Endothelial cell of umbilical vein (primary cell): ENCODE measurements around the gene FBXL4. TPM values are rescaled to one million over a fixed set of nuclear protein-coding genes. Genes with fewer than 3 reads are reported as not detected.

ENCODE experiments used
- BruUV-seq: library from RNA; stranded (reverse); fragments of 400-500 nt; replicated peaks from 2 replicates; lab custom pipeline; 2021; lab: Mats Ljungman, UMichigan
- CTCF ChIA-PET: fragments of 300-600, 350-600 bp; sonication (Branson Sonifier 250); formaldehyde crosslinking; loops from one replicate; lab custom pipeline; 2021; ENCODE audit warnings: antibody characterized with exemption, inconsistent platforms; lab: Charles Lee
- POLR2A ChIA-PET: fragments of 300-600, 350-600 bp; sonication (Branson Sonifier 250); formaldehyde crosslinking; loops from one replicate; lab custom pipeline; 2021; ENCODE audit warnings: antibody characterized with exemption, inconsistent platforms; lab: Charles Lee
- DNase-seq: peaks from one replicate; pipeline ENCODE4 v3.0.0-alpha.2; 2011; ENCODE audit warnings: low read depth, low spot score
- FAIRE-seq: peaks from 2 replicates; lab custom pipeline; 2011; peaks lifted over from hg19 to GRCh38; lab: Jason Lieb, UNC
- H2AFZ ChIP-seq: 2 replicates; pipeline ENCODE4 v1.6.0; 2012; ENCODE audit warnings: low read depth, low read length, control low read depth, inconsistent platforms
- H3K27ac ChIP-seq: 2 replicates; pipeline ENCODE4 v1.5.1; 2011; ENCODE audit warnings: low read depth, mild to moderate bottlenecking, control low read depth, low read length, moderate library complexity; ENCODE audit not compliant: insufficient read depth
- H3K27me3 ChIP-seq, 2 experiments: 2 replicates each; pipeline versions ENCODE4 v1.6.0 to v1.6.1; 2011; ENCODE audit warnings: low read length in 2 of 2, mixed read lengths in 1 of 2; ENCODE audit not compliant: control insufficient read depth in 2 of 2, insufficient read depth in 2 of 2
- H3K36me3 ChIP-seq, 2 experiments: 2 replicates in 1 of 2; 3 replicates in 1 of 2; pipeline ENCODE4 v1.5.1; 2011; ENCODE audit warnings: low read length in 2 of 2, mild to moderate bottlenecking in 1 of 2, moderate library complexity in 1 of 2; ENCODE audit not compliant: control insufficient read depth in 2 of 2, insufficient read depth in 2 of 2; ENCODE audit errors: extremely low read depth in 1 of 2
- H3K4me1 ChIP-seq: 3 replicates; pipeline ENCODE4 v1.5.1; 2011; ENCODE audit warnings: mild to moderate bottlenecking, low read length; ENCODE audit not compliant: control insufficient read depth, insufficient read depth; ENCODE audit errors: extremely low read depth
- H3K4me2 ChIP-seq: 2 replicates; pipeline ENCODE4 v1.6.1; 2011; ENCODE audit warnings: low read length, control low read depth, mixed read lengths; ENCODE audit not compliant: insufficient read depth
- H3K4me3 ChIP-seq, 3 experiments: fragments of 200-600 bp in 1 of 3; sonication (generic), shearing (Covaris generic) in 1 of 3; replicated peaks in 1 of 3; 2 replicates each; pipeline ENCODE4 v1.5.1; 2011 to 2016; ENCODE audit warnings: control low read depth in 3 of 3, low read length in 3 of 3, mild to moderate bottlenecking in 2 of 3, inconsistent platforms in 1 of 3, low read depth in 1 of 3, moderate library complexity in 1 of 3; ENCODE audit not compliant: insufficient read depth in 1 of 3
- H3K79me2 ChIP-seq: 2 replicates; pipeline ENCODE4 v1.6.0; 2012; ENCODE audit warnings: low read length, inconsistent platforms; ENCODE audit not compliant: control insufficient read depth, insufficient read depth
- H3K9ac ChIP-seq: replicated peaks from 2 replicates; pipeline ENCODE3; 2011; ENCODE audit warnings: low read length, control low read depth; ENCODE audit not compliant: insufficient read depth; ENCODE audit errors: extremely low read depth
- H3K9me1 ChIP-seq: replicated peaks from 3 replicates; pipeline ENCODE4 v1.6.0; 2011; ENCODE audit warnings: mild to moderate bottlenecking, low read length; ENCODE audit not compliant: control insufficient read depth, insufficient read depth; ENCODE audit errors: extremely low read depth
- H3K9me3 ChIP-seq: replicated peaks from 2 replicates; pipeline ENCODE4 v1.5.1; 2012; ENCODE audit warnings: low read length, inconsistent platforms; ENCODE audit not compliant: control insufficient read depth, insufficient read depth
- H4K20me1 ChIP-seq: replicated peaks from 2 replicates; pipeline ENCODE3; 2011; ENCODE audit warnings: mild to moderate bottlenecking, low read length; ENCODE audit not compliant: control insufficient read depth, insufficient read depth; ENCODE audit errors: extremely low read depth
- EZH2 ChIP-seq: IDR thresholded peaks from 2 replicates; pipeline ENCODE4 v1.6.1; 2012; ENCODE audit warnings: borderline replicate concordance, low read depth, mild to moderate bottlenecking, moderate library complexity, low read length, inconsistent platforms; ENCODE audit not compliant: severe bottlenecking
- FOS ChIP-seq: IDR thresholded peaks from 2 replicates; pipeline ENCODE4 v1.6.1; 2011; ENCODE audit warnings: mild to moderate bottlenecking, low read length, moderate library complexity, borderline replicate concordance; ENCODE audit not compliant: insufficient read depth
- GATA2 ChIP-seq: IDR thresholded peaks from 2 replicates; pipeline ENCODE4 v1.7.0; 2011; ENCODE audit warnings: low read depth, mild to moderate bottlenecking, moderate library complexity, mixed read lengths, low read length; ENCODE audit not compliant: insufficient read length, insufficient read depth
- JUN ChIP-seq: IDR thresholded peaks from 2 replicates; pipeline ENCODE4 v1.6.1; 2011; ENCODE audit warnings: borderline replicate concordance, low read depth; ENCODE audit not compliant: insufficient read length, insufficient read depth
- MYC ChIP-seq: IDR thresholded peaks from one replicate; pipeline ENCODE4 v1.6.1; 2011; ENCODE audit warnings: mild to moderate bottlenecking, low read depth, low read length
- POLR2A ChIP-seq: IDR thresholded peaks from 2 replicates; pipeline ENCODE4 v1.6.1; 2012; ENCODE audit warnings: low read depth, mild to moderate bottlenecking, control low read depth, low read length
- POLR2AphosphoS5 ChIP-seq: IDR thresholded peaks from 2 replicates; pipeline ENCODE4 v1.6.1; 2012; ENCODE audit warnings: low read depth, mild to moderate bottlenecking, control low read depth, low read length, moderate library complexity; ENCODE audit not compliant: insufficient read depth
- dilution Hi-C: fragments of 300-500 bp; cut with MboI; formaldehyde crosslinking; loops from one replicate; pipeline ENCODE4 v1.15.0; 2019; ENCODE audit warnings: low sequenced_read_pairs; ENCODE audit not compliant: extremely low pct_ligation_motif_present
- intact Hi-C: fragments of 100-400 bp; cut with micrococcal nuclease; formaldehyde crosslinking; loops from one replicate; pipeline ENCODE4 v1.10.0; 2022
- polyA plus RNA-seq, 4 experiments: library from polyadenylated mRNA; depleted of rRNA in 3 of 4; stranded (reverse) in 3 of 4; unstranded in 1 of 4; fragments of >200 nt; gene quantifications; 2 replicates each; pipeline versions ENCODE4 v1.2.1 to v1.2.3, GENCODE V29; 2011 to 2012; ENCODE audit warnings: missing spikeins in 1 of 4
- total RNA-seq: library from RNA; stranded (reverse); gene quantifications from 2 replicates; pipeline ENCODE4 v1.2.3, GENCODE V29; 2021
- TF ChIP-seq, protein P1 (sequence below): IDR thresholded peaks from 2 replicates; pipeline ENCODE4 v1.6.1; 2011; ENCODE audit not compliant: insufficient read depth, insufficient read length
- TF ChIP-seq, protein P2 (sequence below), 2 donors: IDR thresholded peaks; 1 replicate in 1 of 2; 2 replicates in 1 of 2; pipeline ENCODE4 v1.5.1; 2011; ENCODE audit warnings: low read length in 2 of 2, mild to moderate bottlenecking in 2 of 2, moderate library complexity in 2 of 2, control low read depth in 1 of 2, inconsistent platforms in 1 of 2, low read depth in 1 of 2; ENCODE audit not compliant: insufficient read depth in 1 of 2; ENCODE audit errors: extremely low read depth in 1 of 2

The FBXL4 gene
- total and polyA plus RNA-seq, 2 donors (not counting 3 experiments of a cell fraction or from before 2014, with no cell fraction given): 7.0 to 9.8 TPM

DNA sequence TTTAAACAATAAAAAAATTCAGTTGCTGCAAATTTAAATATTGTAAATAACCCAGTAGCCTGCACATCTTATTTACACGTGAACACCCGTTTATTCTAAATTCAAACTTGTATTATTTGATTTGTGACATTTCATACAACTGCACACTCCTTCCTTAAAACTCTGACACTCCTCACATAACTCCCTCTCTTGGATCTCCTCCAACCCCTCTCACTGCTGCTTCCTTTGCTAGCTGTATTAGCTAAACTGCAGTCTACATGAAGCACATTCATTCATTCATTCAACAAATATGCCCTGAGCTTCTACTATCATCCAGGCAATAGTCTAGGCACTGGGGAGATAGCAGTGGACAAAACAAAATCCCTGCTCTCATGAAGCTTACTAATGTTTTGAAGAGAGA is 47.0 kb downstream of the FBXL4 start:
- Histone ChIP-seq H3K79me2 (no peaks in the 10 kb centered on the region), H3K36me3 (no peaks in the 10 kb centered on the region), H2AFZ (no peak overlapping the region), H3K27me3 (no peaks in the 10 kb centered on the region), H3K9ac (no peak overlapping the region), H3K4me1 (no peaks in the 10 kb centered on the region), H3K27ac (no peak overlapping the region), H4K20me1 (no peaks in the 10 kb centered on the region), H3K9me3 (no peaks in the 10 kb centered on the region), H3K4me2 (no peak overlapping the region), H3K9me1 (no peaks in the 10 kb centered on the region), H3K4me3 (no peak overlapping the region)
- ChIA-PET CTCF (interaction anchor here (1.0 kb wide), 1 partner anchor 10 kb away, joined by 3 read pairs; no protein-coding TSS in a partner anchor), POLR2A (no interaction called here)
- TF ChIP-seq GATA2 (no peak), EZH2 (no peak), MYC (no peak), FOS (no peak), JUN (no peak), POLR2A (no peak)
- TF ChIP-seq, protein P1, sequence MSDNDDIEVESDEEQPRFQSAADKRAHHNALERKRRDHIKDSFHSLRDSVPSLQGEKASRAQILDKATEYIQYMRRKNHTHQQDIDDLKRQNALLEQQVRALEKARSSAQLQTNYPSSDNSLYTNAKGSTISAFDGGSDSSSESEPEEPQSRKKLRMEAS: no peak
- dilution Hi-C loops: no loop called here
- FAIRE-seq (no peak), DNase-seq (no peak)
- no TSS peak for BruUV-seq
- intact Hi-C loops: no loop called here

DNA sequence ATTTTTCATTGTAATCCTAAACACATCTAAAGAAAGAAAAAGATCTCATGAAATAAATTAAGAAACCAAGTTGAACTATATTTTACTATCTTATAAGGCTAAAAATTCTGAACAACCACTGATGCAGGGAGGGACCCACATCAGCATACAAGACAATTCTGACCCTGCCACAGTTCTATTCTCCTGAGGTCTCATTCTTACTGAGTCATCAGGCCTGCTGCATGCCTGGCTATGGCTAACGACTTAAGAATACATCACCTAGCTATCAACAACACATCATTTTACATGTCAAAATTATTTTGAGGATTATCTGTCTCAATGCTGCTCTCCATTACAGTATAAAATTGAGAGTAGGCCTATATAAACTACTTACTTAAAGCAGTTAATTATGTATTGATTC is 52.9 kb downstream of the FBXL4 start:
- Histone ChIP-seq H2AFZ (no peak overlapping the region), H3K27me3 (no peaks in the 10 kb centered on the region), H3K9me3 (no peaks in the 10 kb centered on the region), H3K9ac (no peak overlapping the region), H3K27ac (no peak overlapping the region), H3K79me2 (no peaks in the 10 kb centered on the region), H3K9me1 (no peaks in the 10 kb centered on the region), H3K4me2 (no peak overlapping the region), H4K20me1 (no peaks in the 10 kb centered on the region), H3K4me3 (no peak overlapping the region), H3K36me3 (no peaks in the 10 kb centered on the region), H3K4me1 (no peaks in the 10 kb centered on the region)
- intact Hi-C loops: loop anchor here (2.0 kb wide), 1 partner anchor 14 kb away; no protein-coding TSS in a partner anchor
- FAIRE-seq: no peak
- POLR2A ChIA-PET: no interaction called here
- no TSS peak for BruUV-seq
- CTCF ChIA-PET: no interaction called here
- dilution Hi-C loops: no loop called here
- DNase-seq: no peak
- TF ChIP-seq, protein P1: no peak
- TF ChIP-seq FOS (no peak), POLR2A (no peak), JUN (no peak), MYC (no peak), EZH2 (no peak), POLR2AphosphoS5 (no peak), GATA2 (no peak)
- TF ChIP-seq, protein P2, sequence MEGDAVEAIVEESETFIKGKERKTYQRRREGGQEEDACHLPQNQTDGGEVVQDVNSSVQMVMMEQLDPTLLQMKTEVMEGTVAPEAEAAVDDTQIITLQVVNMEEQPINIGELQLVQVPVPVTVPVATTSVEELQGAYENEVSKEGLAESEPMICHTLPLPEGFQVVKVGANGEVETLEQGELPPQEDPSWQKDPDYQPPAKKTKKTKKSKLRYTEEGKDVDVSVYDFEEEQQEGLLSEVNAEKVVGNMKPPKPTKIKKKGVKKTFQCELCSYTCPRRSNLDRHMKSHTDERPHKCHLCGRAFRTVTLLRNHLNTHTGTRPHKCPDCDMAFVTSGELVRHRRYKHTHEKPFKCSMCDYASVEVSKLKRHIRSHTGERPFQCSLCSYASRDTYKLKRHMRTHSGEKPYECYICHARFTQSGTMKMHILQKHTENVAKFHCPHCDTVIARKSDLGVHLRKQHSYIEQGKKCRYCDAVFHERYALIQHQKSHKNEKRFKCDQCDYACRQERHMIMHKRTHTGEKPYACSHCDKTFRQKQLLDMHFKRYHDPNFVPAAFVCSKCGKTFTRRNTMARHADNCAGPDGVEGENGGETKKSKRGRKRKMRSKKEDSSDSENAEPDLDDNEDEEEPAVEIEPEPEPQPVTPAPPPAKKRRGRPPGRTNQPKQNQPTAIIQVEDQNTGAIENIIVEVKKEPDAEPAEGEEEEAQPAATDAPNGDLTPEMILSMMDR (IDR thresholded peaks at IDR 0.05; ENCODE audit: extremely low read depth in 1 of 2, insufficient read depth in 1 of 2, low read depth in 1 of 2, low read length in 2 of 2): no peak
